Measurements from ENCODE around the gene SORCS2.
A peak's percentile ranks its signal among the peaks of the same experiment; 100 is the strongest.

The SORCS2 gene

GRCh38 chr4:7291372-7292114 lies 99.2 kb downstream of the SORCS2 start:
- Histone ChIP-seq H3K4me1 (peaks cover 5% of the 10 kb centered on the region), H3K9me3 (no peaks in the 10 kb centered on the region), H3K4me3 (ENCODE audit: low read depth, low read length) (no peak overlapping the region), H3K36me3 (no peaks in the 10 kb centered on the region), H3K27me3 (no peaks in the 10 kb centered on the region)
- no peak for TF ChIP-seq CTCF (IDR thresholded peaks at IDR 0.05; ENCODE audit: low read depth, low read length)
- peak; percentile 53 for DNase-seq

- no peak for DNase-seq
- Histone ChIP-seq H3K36me3 (no peaks in the 10 kb centered on the region), H3K27me3 (no peaks in the 10 kb centered on the region), H3K9me3 (no peaks in the 10 kb centered on the region), H3K4me1 (peaks cover 5% of the 10 kb centered on the region), H3K4me3 (ENCODE audit: low read depth, low read length) (no peak overlapping the region)
- no peak for TF ChIP-seq CTCF (IDR thresholded peaks at IDR 0.05; ENCODE audit: low read depth, low read length)
These were observed 101.4 kb downstream of the SORCS2 start for GRCh38 chr4:7293703-7294102.

- DNase-seq = no peak
- no peak for TF ChIP-seq CTCF (IDR thresholded peaks at IDR 0.05; ENCODE audit: low read depth, low read length)
- peaks cover 5% of the 10 kb centered on the region for H3K4me1 ChIP-seq
- no peak overlapping the region for H3K4me3 ChIP-seq (ENCODE audit: low read depth, low read length)
- H3K27me3 ChIP-seq = no peaks in the 10 kb centered on the region
- no peaks in the 10 kb centered on the region for H3K9me3 ChIP-seq
- H3K36me3 ChIP-seq = no peaks in the 10 kb centered on the region
These were observed 101.9 kb downstream of the SORCS2 start for GRCh38 chr4:7294176-7294756.

GRCh38 chr4:7295197-7295910 lies 103.0 kb downstream of the SORCS2 start:
- Histone ChIP-seq H3K27me3 (no peaks in the 10 kb centered on the region), H3K4me1 (peaks cover 5% of the 10 kb centered on the region)

GRCh38 chr4:7295911-7296660 lies 103.7 kb downstream of the SORCS2 start:
- peak; percentile 59 for DNase-seq
- no peak overlapping the region for H3K4me3 ChIP-seq (ENCODE audit: low read depth, low read length)
- H3K4me1 ChIP-seq = peaks cover 5% of the 10 kb centered on the region
- no peaks in the 10 kb centered on the region for H3K36me3 ChIP-seq
- no peaks in the 10 kb centered on the region for H3K9me3 ChIP-seq
- H3K27me3 ChIP-seq = no peaks in the 10 kb centered on the region
- TF ChIP-seq CTCF (IDR thresholded peaks at IDR 0.05; ENCODE audit: low read depth, low read length) = peak; percentile 64

More at GRCh38 chr4:7295197-7295910, 103.0 kb downstream of the SORCS2 start:
- Histone ChIP-seq H3K4me3 (ENCODE audit: low read depth, low read length) (no peak overlapping the region), H3K36me3 (no peaks in the 10 kb centered on the region), H3K9me3 (no peaks in the 10 kb centered on the region)
- DNase-seq = no peak
- TF ChIP-seq CTCF (IDR thresholded peaks at IDR 0.05; ENCODE audit: low read depth, low read length) = no peak

All from BE2C (cell line).